Activated CD4-positive, CD25-positive, alpha-beta regulatory T cell treated with anti-CD3 and anti-CD28 coated beads, Interleukin-2, amount 50 U/mL, for 24 hours (primary cell): ENCODE data around the gene PKD2.

Experiments
- ATAC-seq, 2 donors: fragments of 150-1000 bp; cut with Tn5 transposase; one replicate each; pipeline ENCODE4 v1.10.0; 2021; ENCODE audit warnings: mild to moderate bottlenecking in 1 of 2, moderate library complexity in 1 of 2

The PKD2 gene

GRCh38 chr4:88007304-88008121 lies at the start of gene PKD2:
Gene PKD2 (plus strand): TSS chr4:88007635. CDS start chr4:88007734, 99 bp downstream.
- peak; percentile 90 to 92 for ATAC-seq

DNA sequence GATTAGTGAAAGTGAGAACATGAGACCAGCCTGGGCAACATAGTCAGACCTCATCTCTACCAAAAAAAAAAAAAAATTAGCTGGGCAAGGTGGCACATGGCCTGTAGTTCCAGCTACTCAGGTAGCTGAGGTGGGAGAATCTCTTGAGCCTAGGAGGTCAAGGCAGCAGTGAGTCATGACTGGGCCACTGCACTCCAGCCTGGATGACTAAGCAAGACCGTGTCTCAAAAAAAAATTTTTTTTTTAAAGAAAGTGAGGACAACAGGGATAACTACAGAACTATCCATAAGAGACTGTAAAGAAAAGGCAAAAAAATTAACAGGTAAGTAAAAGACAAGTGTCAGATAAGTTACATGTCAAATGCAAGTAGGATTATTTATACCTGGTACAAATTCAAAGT lies 45.4 kb upstream of the PKD2 start:
- ATAC-seq = no peak

GRCh38 chr4:87962398-87963146 lies 44.9 kb upstream of the PKD2 start:
- ATAC-seq = no peak

- ATAC-seq = no peak
Observed at GRCh38 chr4:87965501-87965975, 41.9 kb upstream of the PKD2 start.

GRCh38 chr4:87966095-87966496 lies 41.3 kb upstream of the PKD2 start:
- no peak for ATAC-seq

DNA sequence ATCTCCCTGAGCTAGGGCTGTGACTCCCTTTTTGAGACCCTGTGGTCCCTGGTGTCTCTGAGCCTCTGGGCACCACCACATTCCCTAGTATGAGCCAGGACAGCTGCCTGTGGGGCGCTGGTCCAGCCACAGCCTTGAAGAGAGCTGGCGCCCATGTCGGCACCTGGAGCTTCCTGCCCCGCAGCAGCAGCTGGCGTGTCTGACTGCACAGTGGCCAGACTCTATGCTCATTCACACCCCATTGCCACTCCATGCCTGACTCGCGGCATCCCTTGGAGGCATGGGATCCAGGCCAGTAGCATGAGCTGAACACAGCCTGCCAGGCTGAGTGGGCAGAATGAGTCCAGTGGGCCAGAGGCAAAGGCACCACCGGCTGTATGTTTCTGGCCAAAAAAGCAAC lies 40.2 kb upstream of the PKD2 start:
- ATAC-seq = no peak

GRCh38 chr4:87970121-87970520 lies 37.3 kb upstream of the PKD2 start:
- ATAC-seq = no peak

DNA sequence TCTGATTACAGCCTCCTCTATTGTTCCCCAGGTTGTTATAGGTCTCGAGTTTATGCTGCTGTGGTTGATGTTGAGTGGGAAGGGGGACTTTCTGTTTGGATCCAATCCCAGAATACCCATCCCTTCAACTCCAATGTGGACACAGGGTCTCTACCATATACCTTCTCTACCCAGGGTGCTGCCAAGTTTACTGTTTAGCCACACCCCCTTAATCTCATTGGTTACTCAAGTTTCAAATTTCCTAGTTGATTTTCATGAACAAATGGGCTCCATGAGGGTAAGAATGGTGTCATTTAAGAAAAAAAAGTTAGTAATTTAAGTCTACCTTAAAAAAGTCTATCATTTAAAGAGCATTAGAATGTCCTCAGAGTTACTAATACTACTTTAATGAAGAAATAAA lies 35.6 kb upstream of the PKD2 start:
- ATAC-seq = no peak

DNA sequence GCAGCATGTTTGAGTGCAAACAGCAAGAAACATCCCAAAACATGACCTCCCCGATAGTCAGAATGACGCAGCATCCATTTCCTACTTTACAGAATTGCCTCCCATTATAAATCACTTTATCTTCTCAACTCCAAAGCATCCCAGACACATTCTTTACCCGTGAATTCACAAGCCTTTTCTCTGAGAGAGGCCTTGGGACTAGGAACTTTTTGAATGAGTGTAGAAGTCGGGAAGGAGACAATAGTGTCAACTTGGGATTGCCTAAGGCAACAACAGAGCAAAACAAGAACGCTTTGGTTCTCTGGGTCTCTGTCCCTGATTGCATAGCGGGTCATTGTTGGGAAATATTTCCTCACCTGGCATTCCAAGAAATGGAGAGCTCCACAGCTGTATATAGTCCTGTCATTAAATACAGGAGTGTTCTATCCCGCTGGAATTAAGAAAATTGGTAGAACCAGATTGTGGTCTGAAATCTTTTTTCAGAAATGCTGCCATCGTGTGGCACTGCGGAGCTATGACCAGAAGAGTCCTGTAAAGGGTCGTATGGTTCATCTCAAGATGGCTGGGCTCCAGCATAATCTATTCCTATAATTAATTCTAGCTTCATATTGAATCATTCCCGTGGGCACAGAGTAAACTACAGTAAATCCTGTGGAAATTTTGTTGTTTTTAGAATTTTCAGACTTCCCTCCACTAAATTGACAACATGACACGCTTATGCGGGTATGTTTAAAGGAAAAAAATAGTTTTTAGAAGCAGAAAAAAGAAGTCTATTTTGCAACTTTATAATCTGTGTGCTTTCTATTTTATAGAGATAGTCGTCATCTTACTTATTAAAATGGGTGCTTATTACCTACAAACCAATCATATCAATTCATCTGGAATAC lies 33.9 kb upstream of the PKD2 start:
- peak; percentile 61 to 70 for ATAC-seq

DNA sequence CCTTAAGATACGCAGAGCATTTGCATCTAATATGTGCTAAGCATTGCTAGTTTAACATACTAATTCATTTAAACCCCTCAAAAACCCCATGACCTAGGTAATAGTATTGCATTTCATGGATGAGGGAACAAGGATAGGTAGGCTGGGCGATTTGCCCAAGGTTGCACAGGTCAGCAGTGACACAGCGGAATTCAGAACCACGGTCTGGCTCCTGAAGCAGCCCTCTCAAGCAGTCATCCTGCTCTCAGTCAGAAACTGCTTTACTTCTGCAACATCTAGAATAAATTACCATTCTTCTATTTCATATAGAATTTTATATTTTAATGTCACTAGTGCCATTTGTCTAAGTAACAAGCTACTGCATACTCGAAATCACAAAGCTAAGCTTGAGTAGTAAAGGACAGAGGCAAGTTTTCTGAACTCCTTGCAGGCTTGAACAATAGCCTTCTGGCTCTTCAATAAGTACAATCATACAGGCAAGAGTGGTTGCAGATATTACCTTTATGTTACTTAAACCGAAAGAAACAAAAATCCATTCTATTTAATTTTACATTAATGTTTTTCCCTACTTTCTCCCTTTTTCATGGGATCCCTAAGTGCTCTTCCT lies 32.5 kb upstream of the PKD2 start:
- no peak for ATAC-seq

DNA sequence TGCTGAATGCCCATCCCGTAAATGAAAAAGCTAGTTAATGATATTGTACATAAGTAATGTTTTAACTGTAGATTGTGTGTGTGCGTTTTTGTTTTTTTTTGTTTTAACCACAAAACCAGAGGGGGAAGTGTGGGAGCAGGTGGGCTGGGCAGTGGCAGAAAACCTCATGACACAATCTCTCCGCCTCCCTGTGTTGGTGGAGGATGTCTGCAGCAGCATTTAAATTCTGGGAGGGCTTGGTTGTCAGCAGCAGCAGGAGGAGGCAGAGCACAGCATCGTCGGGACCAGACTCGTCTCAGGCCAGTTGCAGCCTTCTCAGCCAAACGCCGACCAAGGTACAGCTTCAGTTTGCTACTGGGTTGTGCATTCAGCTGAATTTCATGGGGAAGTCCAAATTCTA lies 32.0 kb upstream of the PKD2 start, which contains the start of gene SPP1:
SPP1 (plus strand) TSS at position 249 of the 400 bp plus-strand sequence. CDS start 1,182 bp downstream, outside the sequence.
- peak in 1 of 2 donors; percentile 48 for ATAC-seq

DNA sequence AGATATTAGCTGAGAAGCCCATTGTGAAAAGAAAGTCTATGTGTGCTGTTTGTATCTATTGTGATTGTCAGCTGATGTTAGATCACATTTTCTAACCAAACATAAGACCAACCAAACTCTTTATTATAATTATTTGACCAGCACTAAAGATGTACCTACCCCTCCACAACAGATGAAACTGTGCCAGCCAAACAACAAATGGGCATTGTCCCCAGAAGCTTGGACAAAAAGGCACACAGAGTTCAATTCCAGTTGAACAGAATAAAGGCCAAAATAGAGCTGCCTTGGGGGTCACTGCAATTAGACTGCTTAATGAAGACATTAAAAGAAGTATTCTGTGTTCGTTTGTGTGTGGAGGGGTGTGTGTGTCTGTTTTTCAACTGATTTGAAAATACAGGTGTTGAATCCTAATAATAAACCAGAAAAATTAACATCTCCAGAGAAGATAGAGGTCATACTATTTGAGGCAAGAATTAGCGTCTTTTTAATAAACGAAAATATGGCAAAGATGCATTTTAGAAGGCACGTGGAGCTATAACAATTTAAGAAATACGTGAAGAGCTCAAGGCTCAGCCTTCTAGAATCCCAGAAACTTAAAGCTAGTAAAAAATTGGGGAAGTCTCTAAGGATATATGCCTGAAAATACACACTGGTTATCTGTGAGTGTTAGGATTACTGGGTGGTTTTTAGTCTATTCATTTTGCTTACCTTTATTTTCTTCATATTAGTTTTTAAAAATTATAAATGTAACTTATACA lies 29.7 kb upstream of the PKD2 start:
- ATAC-seq = no peak

DNA sequence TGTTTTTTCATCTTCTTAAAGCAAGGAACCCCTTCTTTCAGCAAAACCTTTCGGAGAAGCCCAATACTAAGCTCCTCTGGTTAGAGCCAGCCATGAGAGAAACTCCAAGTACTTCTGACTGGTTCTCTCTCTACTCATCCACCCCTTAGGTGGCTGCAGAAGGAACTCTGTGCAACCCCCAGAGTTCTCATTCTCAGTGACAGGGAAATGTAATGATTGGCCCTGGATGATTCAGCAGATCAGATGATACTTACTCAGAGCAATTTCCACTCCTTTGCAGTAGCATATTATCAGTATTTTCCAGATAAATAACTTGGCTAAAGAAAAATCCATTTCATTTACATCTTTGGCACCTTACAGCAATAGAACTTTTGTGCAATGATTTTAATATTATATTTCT lies 28.8 kb upstream of the PKD2 start:
- no peak for ATAC-seq

DNA sequence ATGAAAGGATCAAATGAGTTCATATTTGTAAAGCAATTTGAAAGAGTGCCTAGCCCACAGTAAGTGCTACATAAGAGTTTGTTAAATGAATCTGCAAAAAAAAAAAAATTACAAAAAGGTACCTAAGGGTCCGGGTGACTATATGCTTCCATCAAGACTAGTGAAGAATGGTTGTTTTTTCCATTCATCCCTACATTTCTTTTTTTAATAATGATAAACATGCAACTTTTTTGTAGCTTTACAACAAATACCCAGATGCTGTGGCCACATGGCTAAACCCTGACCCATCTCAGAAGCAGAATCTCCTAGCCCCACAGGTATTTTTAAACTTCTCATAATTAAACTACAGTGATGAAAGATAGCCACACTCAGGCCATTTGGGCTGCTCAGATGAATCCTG lies 27.6 kb upstream of the PKD2 start:
- no peak for ATAC-seq

- no peak for ATAC-seq
Observed at GRCh38 chr4:87981486-87981885, 25.9 kb upstream of the PKD2 start.

DNA sequence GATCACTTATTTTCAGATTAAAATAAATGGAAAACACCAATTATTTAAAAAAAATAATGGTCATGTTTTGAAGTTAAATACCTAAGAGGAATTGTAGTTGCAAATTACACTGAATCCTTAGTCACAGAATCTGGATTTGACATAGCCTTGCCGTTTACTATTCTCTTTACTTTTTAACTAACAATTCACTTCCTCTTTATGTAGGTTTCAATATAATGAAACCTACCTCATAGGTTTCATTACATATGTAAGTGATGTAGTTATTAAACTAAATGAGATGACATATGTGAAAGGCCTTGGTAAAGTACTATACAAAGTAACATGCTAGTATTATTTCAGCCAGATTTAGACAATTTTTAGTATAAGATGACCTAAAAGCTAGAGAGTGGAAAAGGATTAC lies 25.4 kb upstream of the PKD2 start:
- no peak for ATAC-seq

GRCh38 chr4:87982446-87983010 lies 24.9 kb upstream of the PKD2 start:
- no peak for ATAC-seq

GRCh38 chr4:87983996-87984395 lies 23.4 kb upstream of the PKD2 start:
- ATAC-seq = no peak

GRCh38 chr4:87985097-87985886 lies 22.1 kb upstream of the PKD2 start:
- ATAC-seq = peak; percentile 88

GRCh38 chr4:87985887-87986200 lies 21.6 kb upstream of the PKD2 start:
- no peak for ATAC-seq

DNA sequence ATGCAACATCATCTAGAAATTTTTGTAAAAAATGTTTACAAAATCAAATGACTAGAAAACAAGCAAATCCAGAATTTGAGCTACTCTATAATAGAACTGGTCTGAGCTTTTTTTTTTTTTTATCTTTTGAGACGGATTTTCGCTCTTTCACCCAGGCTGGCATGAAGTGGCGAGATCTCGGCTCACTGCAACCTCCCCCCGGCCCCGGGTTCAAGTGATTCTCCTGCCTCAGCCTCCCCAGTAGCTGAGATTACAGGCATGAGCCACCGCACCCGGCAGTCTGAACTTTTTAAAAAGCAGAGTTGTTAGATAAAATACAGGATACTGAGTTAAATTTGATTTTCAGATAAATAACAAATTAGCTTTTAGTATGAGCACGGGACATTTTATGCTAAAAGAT lies 20.9 kb upstream of the PKD2 start:
- no peak for ATAC-seq
